Measurements from ENCODE around the gene AFF2. TPM values are rescaled to one million over a fixed set of nuclear protein-coding genes. Genes with fewer than 3 reads are reported as not detected.

Gene AFF2
- total RNA-seq, 1 experiment from 2014 or later = 0.19 TPM

DNA sequence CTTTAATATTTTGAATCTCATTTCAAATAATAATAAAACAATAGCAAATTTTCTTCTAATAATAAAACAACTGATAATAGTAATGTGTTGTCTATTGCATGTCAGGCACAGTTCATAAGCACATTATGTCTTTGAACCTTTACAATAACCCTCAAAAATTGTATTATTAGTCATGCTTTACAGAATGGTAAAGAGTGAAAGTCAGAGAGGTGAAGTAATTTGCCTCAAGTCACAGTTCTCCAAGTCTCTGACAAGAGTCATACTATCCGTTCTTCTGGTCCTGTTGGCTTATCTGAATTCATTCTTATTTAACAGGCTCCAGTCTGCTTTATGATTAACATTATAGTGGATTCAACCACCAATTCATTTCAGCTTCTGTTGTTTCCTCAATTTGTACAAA is 313.0 kb downstream of the AFF2 start:
- no peak for DNase-seq (ENCODE audit: unreplicated experiment)
- Mint-ChIP-seq H3K4me3 (ENCODE audit: unreplicated experiment) (no peak overlapping the region), H3K36me3 (ENCODE audit: insufficient read depth, unreplicated experiment) (no peaks in the 10 kb centered on the region), H3K27me3 (ENCODE audit: insufficient read depth, unreplicated experiment) (no peaks in the 10 kb centered on the region), H3K4me1 (ENCODE audit: insufficient read depth, unreplicated experiment) (no peaks in the 10 kb centered on the region), H3K9me3 (ENCODE audit: unreplicated experiment) (peaks cover 11% of the 10 kb centered on the region), H3K27ac (ENCODE audit: low read depth, unreplicated experiment) (no peak overlapping the region)
- no peak for TF ChIP-seq CTCF (IDR thresholded peaks at IDR 0.05; ENCODE audit: unreplicated experiment)
- BruUV-seq (replicated peaks) = no TSS peak
- ChIA-PET CTCF (no interaction called here), POLR2A (no interaction called here)
- intact Hi-C loops (cut with micrococcal nuclease) = no loop called here

GRCh38 chrX:148813967-148814366 is 313.6 kb downstream of the AFF2 start:
- H3K36me3 Mint-ChIP-seq (ENCODE audit: insufficient read depth, unreplicated experiment) = no peaks in the 10 kb centered on the region
- H3K4me3 Mint-ChIP-seq (ENCODE audit: unreplicated experiment) = no peak overlapping the region
- CTCF ChIA-PET = no interaction called here
- BruUV-seq (replicated peaks) = no TSS peak
- H3K4me1 Mint-ChIP-seq (ENCODE audit: insufficient read depth, unreplicated experiment) = no peaks in the 10 kb centered on the region
- TF ChIP-seq CTCF (IDR thresholded peaks at IDR 0.05; ENCODE audit: unreplicated experiment) = no peak
- DNase-seq (ENCODE audit: unreplicated experiment) = no peak
- POLR2A ChIA-PET = no interaction called here
- no peak overlapping the region for H3K27ac Mint-ChIP-seq (ENCODE audit: low read depth, unreplicated experiment)
- H3K27me3 Mint-ChIP-seq (ENCODE audit: insufficient read depth, unreplicated experiment) = no peaks in the 10 kb centered on the region
- intact Hi-C loops (cut with micrococcal nuclease) = no loop called here
- peaks cover 11% of the 10 kb centered on the region for H3K9me3 Mint-ChIP-seq (ENCODE audit: unreplicated experiment)

GRCh38 chrX:148815218-148815961 is 315.0 kb downstream of the AFF2 start:
- POLR2A ChIA-PET = no interaction called here

GRCh38 chrX:148823986-148824385 is 323.6 kb downstream of the AFF2 start:
- ChIA-PET POLR2A (no interaction called here), CTCF (interaction anchor here (0.6 kb wide), 1 partner anchor 11 kb away, joined by 3 read pairs; no protein-coding TSS in a partner anchor)
- Mint-ChIP-seq H3K4me1 (ENCODE audit: insufficient read depth, unreplicated experiment) (no peaks in the 10 kb centered on the region), H3K9me3 (ENCODE audit: unreplicated experiment) (no peaks in the 10 kb centered on the region), H3K27me3 (ENCODE audit: insufficient read depth, unreplicated experiment) (no peaks in the 10 kb centered on the region), H3K36me3 (ENCODE audit: insufficient read depth, unreplicated experiment) (no peaks in the 10 kb centered on the region), H3K4me3 (ENCODE audit: unreplicated experiment) (no peak overlapping the region), H3K27ac (ENCODE audit: low read depth, unreplicated experiment) (no peak overlapping the region)
- no peak for DNase-seq (ENCODE audit: unreplicated experiment)
- TF ChIP-seq CTCF (IDR thresholded peaks at IDR 0.05; ENCODE audit: unreplicated experiment) = no peak
- intact Hi-C loops (cut with micrococcal nuclease) = no loop called here
- no TSS peak for BruUV-seq (replicated peaks)

More at GRCh38 chrX:148815218-148815961, 315.0 kb downstream of the AFF2 start:
- no peak for DNase-seq (ENCODE audit: unreplicated experiment)
- no TSS peak for BruUV-seq (replicated peaks)
- Mint-ChIP-seq H3K9me3 (ENCODE audit: unreplicated experiment) (peaks cover 5% of the 10 kb centered on the region), H3K4me3 (ENCODE audit: unreplicated experiment) (no peak overlapping the region), H3K36me3 (ENCODE audit: insufficient read depth, unreplicated experiment) (no peaks in the 10 kb centered on the region), H3K27me3 (ENCODE audit: insufficient read depth, unreplicated experiment) (no peaks in the 10 kb centered on the region), H3K27ac (ENCODE audit: low read depth, unreplicated experiment) (no peak overlapping the region), H3K4me1 (ENCODE audit: insufficient read depth, unreplicated experiment) (no peaks in the 10 kb centered on the region)
- no peak for TF ChIP-seq CTCF (IDR thresholded peaks at IDR 0.05; ENCODE audit: unreplicated experiment)
- CTCF ChIA-PET = no interaction called here
- intact Hi-C loops (cut with micrococcal nuclease) = no loop called here
